ENCODE results near the gene IFT20. TPM values are rescaled to one million over a fixed set of nuclear protein-coding genes. Genes with fewer than 3 reads are reported as not detected.

IFT20 gene
- total and polyA plus RNA-seq, 2 donors (not counting 3 experiments of a cell fraction or from before 2014, with no cell fraction given), result 26.5 to 45.0 TPM

DNA sequence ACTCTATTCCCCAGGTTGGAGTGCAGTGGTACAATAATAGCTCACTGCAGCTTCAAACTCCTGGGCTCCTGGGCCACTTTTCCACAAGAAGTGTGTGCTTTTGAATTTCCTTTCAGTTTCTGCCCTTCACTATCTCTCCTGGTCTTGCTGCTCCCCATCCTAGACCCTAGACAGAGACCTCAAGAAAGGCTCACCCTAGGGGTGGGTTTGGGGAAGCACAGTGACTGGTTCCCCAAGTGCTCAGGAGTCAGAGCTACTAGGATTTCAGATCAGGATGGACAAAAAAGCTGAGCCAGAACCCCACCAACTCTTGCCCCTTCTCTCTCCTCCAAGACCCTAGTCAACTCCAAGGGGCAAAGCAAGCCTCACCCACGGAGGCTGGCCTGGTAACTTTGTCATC is 31.3 kb upstream of the IFT20 start:
- Histone ChIP-seq H3K4me2 (ENCODE audit: insufficient read depth, low read length) (no peak overlapping the region), H3K4me3 (replicated peaks in 1 of 3; ENCODE audit: insufficient read depth in 1 of 3, low read depth in 1 of 3, low read length in 3 of 3) (no peak overlapping the region), H3K9me3 (replicated peaks; ENCODE audit: control insufficient read depth, insufficient read depth, low read length) (no peaks in the 10 kb centered on the region), H3K27ac (ENCODE audit: insufficient read depth, low read depth, low read length) (no peak overlapping the region), H3K27me3 (ENCODE audit: control insufficient read depth in 2 of 2, insufficient read depth in 2 of 2, low read length in 2 of 2) (no peaks in the 10 kb centered on the region), H3K9ac (replicated peaks; ENCODE audit: extremely low read depth, insufficient read depth, low read length) (no peak overlapping the region), H2AFZ (ENCODE audit: low read depth, low read length) (no peak overlapping the region), H3K4me1 (ENCODE audit: control insufficient read depth, extremely low read depth, insufficient read depth, low read length) (peaks cover 5% of the 10 kb centered on the region), H3K9me1 (replicated peaks; ENCODE audit: control insufficient read depth, extremely low read depth, insufficient read depth, low read length) (no peaks in the 10 kb centered on the region), H4K20me1 (replicated peaks; ENCODE audit: control insufficient read depth, extremely low read depth, insufficient read depth, low read length) (no peaks in the 10 kb centered on the region), H3K79me2 (ENCODE audit: control insufficient read depth, insufficient read depth, low read length) (no peaks in the 10 kb centered on the region), H3K36me3 (ENCODE audit: control insufficient read depth in 2 of 2, extremely low read depth in 1 of 2, insufficient read depth in 2 of 2, low read length in 2 of 2) (peaks cover 3 to 12% of the 10 kb centered on the region in 2 experiments)
- intact Hi-C loops (cut with micrococcal nuclease) (no loop called here), dilution Hi-C loops (cut with MboI; ENCODE audit: extremely low pct_ligation_motif_present, low sequenced_read_pairs) (no loop called here)
- BruUV-seq (replicated peaks), result no TSS peak
- ChIA-PET CTCF (interaction anchor here (0.6 to 1.8 kb wide), 4 partner anchors 9 to 50 kb away, joined by 3 to 8 read pairs (median 4); partner anchors contain the start of gene POLDIP2), POLR2A (interaction anchor here (1.1 to 1.2 kb wide), 2 partner anchors 9 to 31 kb away, joined by 3 to 4 read pairs; partner anchors contain the start of genes POLDIP2 and TNFAIP1)
- TF ChIP-seq POLR2AphosphoS5 (IDR thresholded peaks at IDR 0.05; ENCODE audit: insufficient read depth, low read depth, low read length) (no peak), CTCF (IDR thresholded peaks at IDR 0.05; ENCODE audit: extremely low read depth in 1 of 2, insufficient read depth in 1 of 2, low read depth in 1 of 2, low read length in 2 of 2) (no peak), JUN (IDR thresholded peaks at IDR 0.05; ENCODE audit: borderline replicate concordance, insufficient read depth, insufficient read length, low read depth) (no peak), POLR2A (IDR thresholded peaks at IDR 0.05; ENCODE audit: low read depth, low read length) (no peak), FOS (IDR thresholded peaks at IDR 0.05; ENCODE audit: borderline replicate concordance, insufficient read depth, low read length) (no peak), MYC (IDR thresholded peaks at IDR 0.05; ENCODE audit: low read depth, low read length) (no peak), EZH2 (IDR thresholded peaks at IDR 0.05; ENCODE audit: borderline replicate concordance, low read depth, low read length, severe bottlenecking) (no peak), GATA2 (IDR thresholded peaks at IDR 0.05; ENCODE audit: insufficient read depth, insufficient read length, low read depth, low read length) (no peak)
- TF ChIP-seq, protein P1, sequence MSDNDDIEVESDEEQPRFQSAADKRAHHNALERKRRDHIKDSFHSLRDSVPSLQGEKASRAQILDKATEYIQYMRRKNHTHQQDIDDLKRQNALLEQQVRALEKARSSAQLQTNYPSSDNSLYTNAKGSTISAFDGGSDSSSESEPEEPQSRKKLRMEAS (IDR thresholded peaks at IDR 0.05; ENCODE audit: insufficient read depth, insufficient read length), result no peak
- FAIRE-seq (no peak), DNase-seq (ENCODE audit: low read depth, low spot score) (no peak)

Measured in endothelial cell of umbilical vein (primary cell).